GM19395 (cell line): Measurements from ENCODE around the gene ATP6V0C.

Experiments
- ATAC-seq: cut with Tn5 transposase; IDR thresholded peaks from one replicate; pipeline ENCODE4 v1.9.1; 2021; ENCODE audit warnings: mild to moderate bottlenecking, moderate library complexity; ENCODE audit not compliant: unreplicated experiment

ATP6V0C gene

GRCh38 chr16:2490190-2491105 is 23.3 kb upstream of the ATP6V0C start:
- no peak for ATAC-seq

GRCh38 chr16:2492292-2492691 is 21.5 kb upstream of the ATP6V0C start:
- no peak for ATAC-seq

GRCh38 chr16:2493605-2494004 is 20.1 kb upstream of the ATP6V0C start:
- no peak for ATAC-seq

GRCh38 chr16:2494616-2495015 is 19.1 kb upstream of the ATP6V0C start:
- ATAC-seq = no peak

- no peak for ATAC-seq
Observed at GRCh38 chr16:2495041-2495440, 18.7 kb upstream of the ATP6V0C start.

- no peak for ATAC-seq
Observed at GRCh38 chr16:2496223-2497115, 17.3 kb upstream of the ATP6V0C start.

- no peak for ATAC-seq
Observed at GRCh38 chr16:2497116-2497630, 16.6 kb upstream of the ATP6V0C start.

GRCh38 chr16:2497695-2498484 is 15.9 kb upstream of the ATP6V0C start:
- ATAC-seq = no peak

GRCh38 chr16:2498531-2499253 is 15.1 kb upstream of the ATP6V0C start:
- no peak for ATAC-seq

- ATAC-seq = no peak
Observed at GRCh38 chr16:2499454-2499853, 14.3 kb upstream of the ATP6V0C start.

- ATAC-seq = no peak
Observed at GRCh38 chr16:2499890-2500429, 13.8 kb upstream of the ATP6V0C start.

- no peak for ATAC-seq
Observed at GRCh38 chr16:2500430-2500917, 13.3 kb upstream of the ATP6V0C start.

- no peak for ATAC-seq
Observed at GRCh38 chr16:2500918-2501750, 12.6 kb upstream of the ATP6V0C start.

GRCh38 chr16:2501946-2502895 is 11.5 kb upstream of the ATP6V0C start:
- ATAC-seq = no peak

- ATAC-seq = no peak
Observed at GRCh38 chr16:2505695-2506094, 8.1 kb upstream of the ATP6V0C start.

- ATAC-seq = no peak
Observed at GRCh38 chr16:2507052-2507659, 6.6 kb upstream of the ATP6V0C start.

- ATAC-seq = no peak
Observed at GRCh38 chr16:2507665-2508064, 6.1 kb upstream of the ATP6V0C start.
